IMR-90 (cell line): Measurements from ENCODE around the gene GUF1. TPM values are rescaled to one million over a fixed set of nuclear protein-coding genes. Genes with fewer than 3 reads are reported as not detected.

Experiments used
- ATAC-seq: fragments of 200-7000 bp; cut with Tn5 transposase; 2 replicates; pipeline ENCODE4 v1.9.1; 2020; ENCODE audit warnings: low read depth, mild to moderate bottlenecking, moderate library complexity
- BruUV-seq: library from RNA; stranded (reverse); fragments of 400-500 nt; replicated peaks from 2 replicates; lab custom pipeline; 2021; lab: Mats Ljungman, UMichigan
- CTCF ChIA-PET: fragments of 300-600 bp; formaldehyde crosslinking; extraction: SDS; loops from one replicate; lab custom pipeline; 2021; ENCODE audit warnings: antibody characterized with exemption; lab: Yijun Ruan, JAX
- POLR2A ChIA-PET: fragments of 300-600 bp; sonication (Branson Sonifier 250); formaldehyde crosslinking; loops from one replicate; lab custom pipeline; 2022; ENCODE audit warnings: antibody characterized with exemption; ENCODE audit not compliant: unreplicated experiment; lab: Charles Lee
- DNase-seq: peaks from one replicate; pipeline ENCODE4 v3.0.0; 2013
- H2AFZ ChIP-seq: replicated peaks from 2 replicates; pipeline ENCODE3; 2013; ENCODE audit warnings: low read length, mild to moderate bottlenecking; ENCODE audit not compliant: poor library complexity
- H2AK5ac ChIP-seq: 2 replicates; pipeline ENCODE4 v1.6.1; 2013; ENCODE audit warnings: low read depth, low read length, inconsistent platforms
- H2AK9ac ChIP-seq: replicated peaks from 2 replicates; pipeline ENCODE3; 2013; ENCODE audit warnings: mild to moderate bottlenecking, low read depth, low read length, moderate library complexity; ENCODE audit not compliant: poor library complexity
- H2BK120ac ChIP-seq: 2 replicates; pipeline ENCODE4 v1.6.1; 2013; ENCODE audit warnings: low read depth, low read length, inconsistent platforms
- H2BK15ac ChIP-seq: 3 replicates; pipeline ENCODE4 v1.6.1; 2013; ENCODE audit warnings: low read depth, low read length, inconsistent platforms
- H2BK20ac ChIP-seq: 2 replicates; pipeline ENCODE4 v1.6.1; 2013; ENCODE audit warnings: low read depth, mild to moderate bottlenecking, inconsistent platforms, low read length, moderate library complexity
- H2BK5ac ChIP-seq: 2 replicates; pipeline ENCODE4 v1.6.1; 2013; ENCODE audit warnings: mild to moderate bottlenecking, low read depth, low read length, inconsistent platforms; ENCODE audit not compliant: poor library complexity, severe bottlenecking
- H3K14ac ChIP-seq: replicated peaks from 2 replicates; pipeline ENCODE4 v1.6.1; 2013; ENCODE audit warnings: low read depth, low read length, inconsistent platforms
- H3K18ac ChIP-seq: 2 replicates; pipeline ENCODE4 v1.6.1; 2013; ENCODE audit warnings: low read depth, low read length, control low read depth
- H3K23ac ChIP-seq: 2 replicates; pipeline ENCODE4 v1.6.1; 2013; ENCODE audit warnings: low read depth, low read length, inconsistent platforms
- H3K27ac ChIP-seq: 2 replicates; pipeline ENCODE4 v1.5.1; 2013; ENCODE audit warnings: mild to moderate bottlenecking, control low read depth, low read length; ENCODE audit not compliant: insufficient read depth
- H3K27me3 ChIP-seq: 2 replicates; pipeline ENCODE4 v1.6.1; 2013; ENCODE audit warnings: low read length; ENCODE audit not compliant: control insufficient read depth, insufficient read depth
- H3K36me3 ChIP-seq: 2 replicates; pipeline ENCODE4 v1.6.1; 2013; ENCODE audit warnings: low read length, mixed read lengths; ENCODE audit not compliant: control insufficient read depth, insufficient read depth
- H3K4ac ChIP-seq: 2 replicates; pipeline ENCODE4 v1.6.1; 2013; ENCODE audit warnings: low read depth, low read length, inconsistent platforms
- H3K4me1 ChIP-seq: 2 replicates; pipeline ENCODE4 v1.6.1; 2013; ENCODE audit warnings: low read length, mixed read lengths; ENCODE audit not compliant: control insufficient read depth, insufficient read depth
- H3K4me2 ChIP-seq: 2 replicates; pipeline ENCODE4 v1.6.1; 2013; ENCODE audit warnings: low read depth, mild to moderate bottlenecking, control low read depth, low read length, moderate library complexity
- H3K4me3 ChIP-seq: 2 replicates; pipeline ENCODE4 v1.5.1; 2013; ENCODE audit warnings: low read depth, mild to moderate bottlenecking, control low read depth, low read length, moderate library complexity; ENCODE audit not compliant: insufficient read depth
- H3K56ac ChIP-seq: 2 replicates; pipeline ENCODE4 v1.6.1; 2013; ENCODE audit warnings: low read length, inconsistent platforms; ENCODE audit not compliant: insufficient read depth; ENCODE audit errors: extremely low read depth
- H3K79me1 ChIP-seq, 2 experiments: 2 replicates each; pipeline ENCODE4 v1.6.1; 2013; ENCODE audit warnings: low read length in 2 of 2, inconsistent platforms in 1 of 2, low read depth in 1 of 2
- H3K9ac ChIP-seq: 2 replicates; pipeline ENCODE4 v1.6.1; 2013; ENCODE audit warnings: low read depth, low read length, control low read depth
- H3K9me1 ChIP-seq: 2 replicates; pipeline ENCODE4 v1.6.1; 2013; ENCODE audit warnings: low read length, inconsistent platforms; ENCODE audit not compliant: insufficient read depth
- H3K9me3 ChIP-seq: 2 replicates; pipeline ENCODE4 v1.6.1; 2013; ENCODE audit warnings: low read length; ENCODE audit not compliant: control insufficient read depth, insufficient read depth
- H4K20me1 ChIP-seq: 2 replicates; pipeline ENCODE4 v1.6.1; 2013; ENCODE audit warnings: low read length, inconsistent platforms; ENCODE audit not compliant: insufficient read depth
- H4K5ac ChIP-seq: 2 replicates; pipeline ENCODE4 v1.6.1; 2013; ENCODE audit warnings: mild to moderate bottlenecking, low read depth, low read length, control low read depth
- H4K8ac ChIP-seq, 2 experiments: 2 replicates each; pipeline ENCODE4 v1.6.1; 2013; ENCODE audit warnings: low read depth in 2 of 2, low read length in 2 of 2, control low read depth in 1 of 2, inconsistent platforms in 1 of 2
- H4K91ac ChIP-seq: 2 replicates; pipeline ENCODE4 v1.6.1; 2013; ENCODE audit warnings: low read depth, low read length, inconsistent platforms; ENCODE audit not compliant: insufficient read depth
- BHLHE40 ChIP-seq: fragments of 150-350 bp; IDR thresholded peaks from 2 replicates; pipeline ENCODE4 v1.6.1; 2016; ENCODE audit warnings: mild to moderate bottlenecking, low read depth, low read length
- CHD1 ChIP-seq: IDR thresholded peaks from 2 replicates; pipeline ENCODE4 v1.6.1; 2012; ENCODE audit warnings: low read depth, low read length, improper control_type of control experiment
- WGBS, 2 experiments: methylation state at CpG; one replicate each; pipeline versions ENCODE4 v1.1.5 to v1.1.7; 2013; ENCODE audit warnings: missing lambda C conversion rate in 2 of 2; ENCODE audit not compliant: insufficient read length in 1 of 2; ENCODE audit errors: extremely low coverage in 2 of 2; 5-methylcytosine and 5-hydroxymethylcytosine counted together
- dilution Hi-C: fragments of 300-500 bp; cut with HindIII; formaldehyde crosslinking; loops from one replicate; pipeline ENCODE4 v1.14.3; 2018; ENCODE audit warnings: low sequenced_read_pairs; ENCODE audit not compliant: unreplicated experiment
- in situ Hi-C: fragments of 300-500 bp; cut with MboI; formaldehyde crosslinking; loops from 3 replicates; pipeline ENCODE4 v1.14.3; 2019; ENCODE audit warnings: low sequenced_read_pairs, inconsistent platforms, mixed read lengths
- intact Hi-C: fragments of 100-400 bp; cut with micrococcal nuclease; formaldehyde crosslinking; loops from 2 replicates; pipeline ENCODE4 v1.10.0; 2022
- polyA plus RNA-seq, 3 experiments: library from polyadenylated mRNA; depleted of rRNA; stranded (reverse); fragments of >200 nt; gene quantifications; 2 replicates each; pipeline ENCODE4 v1.2.3, GENCODE V29; 2012; ENCODE audit warnings: low replicate concordance in 1 of 3
- total RNA-seq: library from RNA; depleted of rRNA; stranded (reverse); fragments of >200 nt; gene quantifications from 2 replicates; pipeline ENCODE4 v1.2.3, GENCODE V29; 2012

Gene GUF1
- total and polyA plus RNA-seq, 2 of the 4 experiments (the other 2 are of a cell fraction) = 9.9 to 10.6 TPM

GRCh38 chr4:44704673-44705072, 26.5 kb downstream of the GUF1 start:
- POLR2A ChIA-PET = no interaction called here
- Histone ChIP-seq H2AK9ac (no peak overlapping the region), H4K5ac (no peak overlapping the region), H3K9ac (no peak overlapping the region), H3K56ac (no peak overlapping the region), H3K4ac (no peak overlapping the region), H3K27me3 (no peaks in the 10 kb centered on the region), H4K20me1 (no peaks in the 10 kb centered on the region), H3K4me1 (no peaks in the 10 kb centered on the region), H3K9me3 (no peaks in the 10 kb centered on the region), H3K4me3 (no peak overlapping the region), H4K91ac (no peak overlapping the region), H2BK120ac (no peak overlapping the region), H3K27ac (no peak overlapping the region), H2BK15ac (no peak overlapping the region), H2AFZ (no peak overlapping the region), H3K14ac (no peak overlapping the region), H3K9me1 (no peaks in the 10 kb centered on the region), H2AK5ac (no peak overlapping the region), H3K36me3 (peaks cover 16% of the 10 kb centered on the region), H3K18ac (no peak overlapping the region), H2BK20ac (no peak overlapping the region), H2BK5ac (no peak overlapping the region), H3K23ac (no peak overlapping the region), H3K4me2 (no peak overlapping the region), H3K79me1 (no peaks in the 10 kb centered on the region), H4K8ac (no peak overlapping the region)
- intact Hi-C loops = no loop called here
- no peak for DNase-seq
- no peak for TF ChIP-seq BHLHE40
- no peak for TF ChIP-seq CHD1
- CTCF ChIA-PET = interaction anchor here (0.6 kb wide), 1 partner anchor 24 kb away, joined by 3 read pairs; no protein-coding TSS in a partner anchor
- in situ Hi-C loops = no loop called here
- ATAC-seq = no peak
- dilution Hi-C loops = no loop called here
- WGBS, 2 experiments = no CpG with 5 or more reads among the region's 4 CpGs
- no TSS peak for BruUV-seq
